B cell (primary cell): ENCODE measurements around the gene PCDHB7. TPM values are rescaled to one million over a fixed set of nuclear protein-coding genes. Genes with fewer than 3 reads are reported as not detected.
"Not testable (repeated sequence)": the region's sequence is repeated elsewhere in the genome, so short reads cannot be mapped to it uniquely, and the experiment has no call there.

Experiments used
- ATAC-seq: fragments of 200-7000 bp; cut with Tn5 transposase; one replicate; pipeline ENCODE4 v1.10.0; 2021; ENCODE audit warnings: low read depth, mild to moderate bottlenecking, moderate number of reproducible peaks, moderate library complexity
- CTCF ChIA-PET: fragments of 350-600 bp; sonication (Branson Sonifier 250); formaldehyde crosslinking; loops from one replicate; lab custom pipeline; 2021; ENCODE audit warnings: antibody characterized with exemption, inconsistent platforms; lab: Charles Lee
- POLR2A ChIA-PET: fragments of 350-600 bp; sonication (Branson Sonifier 250); formaldehyde crosslinking; loops from one replicate; lab custom pipeline; 2021; ENCODE audit warnings: antibody characterized with exemption; lab: Charles Lee
- DNase-seq: peaks from one replicate; pipeline ENCODE4 v3.0.0; 2013
- H2AFZ ChIP-seq: 2 replicates; pipeline ENCODE4 v1.6.1; 2012; ENCODE audit warnings: mild to moderate bottlenecking, low read depth, low read length; ENCODE audit not compliant: insufficient read depth, poor library complexity, severe bottlenecking
- H3K27ac ChIP-seq, 2 donors: 1 replicate in 1 of 2; 2 replicates in 1 of 2; pipeline ENCODE4 v1.5.1; 2012 to 2013; ENCODE audit warnings: low read length in 2 of 2, mild to moderate bottlenecking in 2 of 2, moderate library complexity in 1 of 2
- H3K27me3 ChIP-seq, 4 experiments: fragments of 200-600 bp in 1 of 4; sonication (generic) in 1 of 4; replicated peaks in 1 of 4; 1 replicate in 2 of 4; 2 replicates in 2 of 4; pipeline versions ENCODE4 v1.6.1 to v1.7.0; 2013 to 2016; ENCODE audit warnings: low read length in 3 of 4, mild to moderate bottlenecking in 2 of 4, mixed read lengths in 1 of 4, moderate library complexity in 1 of 4; ENCODE audit not compliant: insufficient read depth in 4 of 4, control insufficient read depth in 3 of 4; ENCODE audit errors: control extremely low read depth in 1 of 4
- H3K36me3 ChIP-seq, 2 experiments: replicated peaks in 1 of 2; 1 replicate in 1 of 2; 2 replicates in 1 of 2; pipeline versions ENCODE4 v1.6.1 to v1.7.1; 2013; ENCODE audit warnings: low read length in 1 of 2; ENCODE audit not compliant: insufficient read depth in 2 of 2, control insufficient read depth in 1 of 2; ENCODE audit errors: control extremely low read depth in 1 of 2, extremely low read depth in 1 of 2
- H3K4me1 ChIP-seq, 2 donors: fragments of 200-600 bp in 1 of 2; sonication (generic) in 1 of 2; 1 replicate in 1 of 2; 2 replicates in 1 of 2; pipeline versions ENCODE4 v1.5.1 to v1.6.1; 2013 to 2017; ENCODE audit warnings: low read length in 2 of 2; ENCODE audit not compliant: control insufficient read depth in 2 of 2, insufficient read depth in 2 of 2
- H3K4me2 ChIP-seq: replicated peaks from 2 replicates; pipeline ENCODE3; 2012; ENCODE audit warnings: mild to moderate bottlenecking, low read depth, low read length; ENCODE audit not compliant: poor library complexity, severe bottlenecking
- H3K4me3 ChIP-seq, 5 experiments: fragments of 200-600 bp in 1 of 5; sonication (generic) in 1 of 5; 1 replicate in 3 of 5; 2 replicates in 2 of 5; pipeline versions ENCODE4 v1.5.1 to v1.7.0; 2011 to 2016; ENCODE audit warnings: low read length in 4 of 5, mild to moderate bottlenecking in 4 of 5, low read depth in 2 of 5, control low read depth in 1 of 5, moderate library complexity in 1 of 5; ENCODE audit not compliant: insufficient read depth in 1 of 5; ENCODE audit errors: control extremely low read depth in 1 of 5, extremely low read depth in 1 of 5
- H3K79me2 ChIP-seq: fragments of 200-600 bp; sonication (generic); one replicate; pipeline ENCODE4 v1.6.0; 2016; ENCODE audit warnings: low read length; ENCODE audit not compliant: control insufficient read depth, insufficient read depth
- H3K9ac ChIP-seq: fragments of 200-600 bp; sonication (generic); 2 replicates; pipeline ENCODE4 v1.6.1; 2017; ENCODE audit warnings: mild to moderate bottlenecking, low read length, moderate library complexity
- H3K9me3 ChIP-seq, 3 donors: one replicate each; pipeline versions ENCODE4 v1.6.1 to v1.7.1; 2013; ENCODE audit warnings: low read length in 2 of 3; ENCODE audit not compliant: control insufficient read depth in 2 of 3, insufficient read depth in 1 of 3; ENCODE audit errors: control extremely low read depth in 1 of 3
- H4K20me1 ChIP-seq: 2 replicates; pipeline ENCODE4 v1.6.0; 2012; ENCODE audit warnings: mild to moderate bottlenecking, low read length; ENCODE audit not compliant: insufficient read depth, control insufficient read depth, poor library complexity, severe bottlenecking
- H3K27ac Mint-ChIP-seq: one replicate; pipeline ENCODE4 v1.8.0; 2021; ENCODE audit warnings: mixed read lengths
- H3K27me3 Mint-ChIP-seq: one replicate; pipeline ENCODE4 v1.8.0; 2021; ENCODE audit warnings: mixed read lengths
- H3K4me1 Mint-ChIP-seq: one replicate; pipeline ENCODE4 v1.8.0; 2021; ENCODE audit warnings: mixed read lengths
- H3K4me3 Mint-ChIP-seq: one replicate; pipeline ENCODE4 v1.8.0; 2021; ENCODE audit warnings: mixed read lengths
- H3K9me3 Mint-ChIP-seq: one replicate; pipeline ENCODE4 v1.8.0; 2022; ENCODE audit warnings: mixed read lengths; ENCODE audit not compliant: insufficient read depth
- WGBS: methylation state at CpG from one replicate; pipeline ENCODE4 v1.1.5; 2013; ENCODE audit warnings: missing lambda C conversion rate; ENCODE audit not compliant: insufficient coverage; 5-methylcytosine and 5-hydroxymethylcytosine counted together
- intact Hi-C: fragments of 100-400 bp; cut with micrococcal nuclease; formaldehyde crosslinking; loops from one replicate; pipeline ENCODE4 v1.10.0; 2022
- polyA plus RNA-seq: library from polyadenylated mRNA; depleted of rRNA; stranded (reverse); fragments of >200 nt; gene quantifications from 2 replicates; pipeline ENCODE4 v1.2.3, GENCODE V29; 2012
- total RNA-seq, 2 donors: library from RNA; stranded (reverse); fragments of 120-200 nt in 1 of 2; gene quantifications; 1 replicate in 1 of 2; 2 replicates in 1 of 2; pipeline versions ENCODE4 v1.2.3 to v1.2.4, GENCODE V29; 2013 to 2022

Gene PCDHB7
- total and polyA plus RNA-seq, 2 donors (not counting 1 experiment from before 2014, with no cell fraction given) = not detected

- peaks cover 0 to 28% (median 19%) of the 10 kb centered on the region in 4 experiments for H3K27me3 ChIP-seq
- peaks cover 5 to 19% (median 10%) of the 10 kb centered on the region in 3 donors for H3K9me3 ChIP-seq
- DNase-seq, ATAC-seq, H3K79me2 ChIP-seq, H3K27ac ChIP-seq, H3K4me3 Mint-ChIP-seq, H3K4me1 Mint-ChIP-seq, H3K36me3 ChIP-seq, H3K4me3 ChIP-seq, CTCF ChIA-PET, H3K9ac ChIP-seq, H3K4me1 ChIP-seq, H3K27ac Mint-ChIP-seq, H2AFZ ChIP-seq, H4K20me1 ChIP-seq, H3K4me2 ChIP-seq, H3K9me3 Mint-ChIP-seq, intact Hi-C loops, POLR2A ChIA-PET: not testable (repeated sequence)
- H3K27me3 Mint-ChIP-seq = peaks cover 30% of the 10 kb centered on the region
- 51% methylated on average over 10 of the region's 30 CpGs for WGBS
Observed at GRCh38 chr5:141225421-141225820, 53.0 kb downstream of the PCDHB7 start.

Other genes with a start within 250 kb of the PCDHB7 start
Only the 30 nearest of the 37 such genes appear.
- not detected in 2 replicates for gene PCDHAC2, start 206.2 kb upstream of the PCDHB7 start, total RNA-seq
- gene PCDHAC2, start 206.2 kb upstream of the PCDHB7 start, polyA plus RNA-seq = not detected in 2 replicates
- gene PCDHB1, start 121.3 kb upstream of the PCDHB7 start, total RNA-seq = not detected in 2 replicates
- gene PCDHB1, start 121.3 kb upstream of the PCDHB7 start, polyA plus RNA-seq = not detected in 2 replicates
- gene PCDHB2, start 78.0 kb upstream of the PCDHB7 start, total RNA-seq = not detected in 2 replicates
- gene PCDHB2, start 78.0 kb upstream of the PCDHB7 start, polyA plus RNA-seq = 0.07 TPM in 1 of 2 replicates, not detected in the other
- gene PCDHB3, start 72.2 kb upstream of the PCDHB7 start, total RNA-seq = not detected in 2 replicates
- not detected in 2 replicates for gene PCDHB3, start 72.2 kb upstream of the PCDHB7 start, polyA plus RNA-seq
- not detected in 2 replicates for gene PCDHB4, start 50.8 kb upstream of the PCDHB7 start, total RNA-seq
- gene PCDHB4, start 50.8 kb upstream of the PCDHB7 start, polyA plus RNA-seq = not detected in 2 replicates
- not detected in 2 replicates for gene PCDHB5, start 37.4 kb upstream of the PCDHB7 start, total RNA-seq
- gene PCDHB5, start 37.4 kb upstream of the PCDHB7 start, polyA plus RNA-seq = 0.06 TPM in 1 of 2 replicates, not detected in the other
- not detected in 2 replicates for gene PCDHB6, start 22.6 kb upstream of the PCDHB7 start, total RNA-seq
- gene PCDHB6, start 22.6 kb upstream of the PCDHB7 start, polyA plus RNA-seq = not detected in 2 replicates
- not detected in 2 replicates for gene PCDHB8, start 5.1 kb downstream of the PCDHB7 start, total RNA-seq
- gene PCDHB8, start 5.1 kb downstream of the PCDHB7 start, polyA plus RNA-seq = not detected in 2 replicates
- gene PCDHB16, start 9.7 kb downstream of the PCDHB7 start, total RNA-seq = not detected in 2 replicates
- gene PCDHB16, start 9.7 kb downstream of the PCDHB7 start, polyA plus RNA-seq = not detected in 2 replicates
- gene PCDHB9, start 14.5 kb downstream of the PCDHB7 start, total RNA-seq = 0.12 TPM in 2 replicates
- 0.12 and 0.20 TPM in 2 replicates for gene PCDHB9, start 14.5 kb downstream of the PCDHB7 start, polyA plus RNA-seq
- gene PCDHB10, start 19.7 kb downstream of the PCDHB7 start, total RNA-seq = not detected in 2 replicates
- gene PCDHB10, start 19.7 kb downstream of the PCDHB7 start, polyA plus RNA-seq = not detected in 2 replicates
- gene PCDHB11, start 27.0 kb downstream of the PCDHB7 start, total RNA-seq = not detected in 2 replicates
- not detected in 2 replicates for gene PCDHB11, start 27.0 kb downstream of the PCDHB7 start, polyA plus RNA-seq
- gene PCDHB12, start 36.1 kb downstream of the PCDHB7 start, total RNA-seq = not detected in 2 replicates
- gene PCDHB12, start 36.1 kb downstream of the PCDHB7 start, polyA plus RNA-seq = not detected in 2 replicates
- 0.07 TPM in 1 of 2 replicates, not detected in the other for gene PCDHB13, start 41.3 kb downstream of the PCDHB7 start, total RNA-seq
- gene PCDHB13, start 41.3 kb downstream of the PCDHB7 start, polyA plus RNA-seq = not detected in 2 replicates
- gene PCDHB14, start 50.7 kb downstream of the PCDHB7 start, total RNA-seq = 0.10 TPM in 1 of 2 replicates, not detected in the other
- not detected in 2 replicates for gene PCDHB14, start 50.7 kb downstream of the PCDHB7 start, polyA plus RNA-seq
- not detected in 2 replicates for gene PCDHB15, start 72.8 kb downstream of the PCDHB7 start, total RNA-seq
- gene PCDHB15, start 72.8 kb downstream of the PCDHB7 start, polyA plus RNA-seq = 0.10 TPM in 1 of 2 replicates, not detected in the other
- 3.4 and 3.6 TPM in 2 replicates for gene SLC25A2, start 131.4 kb downstream of the PCDHB7 start, total RNA-seq
- 0.12 and 0.29 TPM in 2 replicates for gene SLC25A2, start 131.4 kb downstream of the PCDHB7 start, polyA plus RNA-seq
- 119 TPM in 2 replicates for gene TAF7, start 148.1 kb downstream of the PCDHB7 start, total RNA-seq
- 52.1 and 76.7 TPM in 2 replicates for gene TAF7, start 148.1 kb downstream of the PCDHB7 start, polyA plus RNA-seq
- gene PCDHGA1, start 157.9 kb downstream of the PCDHB7 start, total RNA-seq = 0.53 and 0.64 TPM in 2 replicates
- 0.06 and 0.17 TPM in 2 replicates for gene PCDHGA1, start 157.9 kb downstream of the PCDHB7 start, polyA plus RNA-seq
- gene PCDHGA2, start 166.1 kb downstream of the PCDHB7 start, total RNA-seq = 0.07 and 0.29 TPM in 2 replicates
- gene PCDHGA2, start 166.1 kb downstream of the PCDHB7 start, polyA plus RNA-seq = 0.06 and 0.09 TPM in 2 replicates
- 0.29 and 0.32 TPM in 2 replicates for gene PCDHGA3, start 171.2 kb downstream of the PCDHB7 start, total RNA-seq
- gene PCDHGA3, start 171.2 kb downstream of the PCDHB7 start, polyA plus RNA-seq = 0.10 TPM in 1 of 2 replicates, not detected in the other
- gene PCDHGB1, start 177.5 kb downstream of the PCDHB7 start, total RNA-seq = 0.66 and 0.69 TPM in 2 replicates
- 0.09 and 0.10 TPM in 2 replicates for gene PCDHGB1, start 177.5 kb downstream of the PCDHB7 start, polyA plus RNA-seq
- gene PCDHGA4, start 182.4 kb downstream of the PCDHB7 start, total RNA-seq = 1.1 TPM in 2 replicates
- 0.09 and 0.13 TPM in 2 replicates for gene PCDHGA4, start 182.4 kb downstream of the PCDHB7 start, polyA plus RNA-seq
- 3.3 and 3.9 TPM in 2 replicates for gene PCDHGB2, start 187.3 kb downstream of the PCDHB7 start, total RNA-seq
- 0.32 and 0.66 TPM in 2 replicates for gene PCDHGB2, start 187.3 kb downstream of the PCDHB7 start, polyA plus RNA-seq
- gene PCDHGA5, start 191.5 kb downstream of the PCDHB7 start, total RNA-seq = 1.7 and 1.8 TPM in 2 replicates
- 0.07 and 0.21 TPM in 2 replicates for gene PCDHGA5, start 191.5 kb downstream of the PCDHB7 start, polyA plus RNA-seq
- 2.8 and 3.8 TPM in 2 replicates for gene PCDHGB3, start 197.6 kb downstream of the PCDHB7 start, total RNA-seq
- 0.33 and 0.52 TPM in 2 replicates for gene PCDHGB3, start 197.6 kb downstream of the PCDHB7 start, polyA plus RNA-seq
- gene PCDHGA6, start 201.2 kb downstream of the PCDHB7 start, total RNA-seq = 2.5 and 2.7 TPM in 2 replicates
- gene PCDHGA6, start 201.2 kb downstream of the PCDHB7 start, polyA plus RNA-seq = 0.33 and 0.78 TPM in 2 replicates
- 1.8 and 2.3 TPM in 2 replicates for gene PCDHGA7, start 210.1 kb downstream of the PCDHB7 start, total RNA-seq
- gene PCDHGA7, start 210.1 kb downstream of the PCDHB7 start, polyA plus RNA-seq = 0.23 and 0.49 TPM in 2 replicates
- gene PCDHGB4, start 215.1 kb downstream of the PCDHB7 start, total RNA-seq = 1.6 and 1.8 TPM in 2 replicates
- 0.06 and 0.39 TPM in 2 replicates for gene PCDHGB4, start 215.1 kb downstream of the PCDHB7 start, polyA plus RNA-seq
- gene PCDHGA8, start 220.0 kb downstream of the PCDHB7 start, total RNA-seq = 1.2 and 1.3 TPM in 2 replicates
- 0.06 and 0.21 TPM in 2 replicates for gene PCDHGA8, start 220.0 kb downstream of the PCDHB7 start, polyA plus RNA-seq